ENCODE measurements around the gene PNMT.
"Not testable (repeated sequence)": the region's sequence is repeated elsewhere in the genome, so short reads cannot be mapped to it uniquely, and the experiment has no call there.

The PNMT gene

DNA sequence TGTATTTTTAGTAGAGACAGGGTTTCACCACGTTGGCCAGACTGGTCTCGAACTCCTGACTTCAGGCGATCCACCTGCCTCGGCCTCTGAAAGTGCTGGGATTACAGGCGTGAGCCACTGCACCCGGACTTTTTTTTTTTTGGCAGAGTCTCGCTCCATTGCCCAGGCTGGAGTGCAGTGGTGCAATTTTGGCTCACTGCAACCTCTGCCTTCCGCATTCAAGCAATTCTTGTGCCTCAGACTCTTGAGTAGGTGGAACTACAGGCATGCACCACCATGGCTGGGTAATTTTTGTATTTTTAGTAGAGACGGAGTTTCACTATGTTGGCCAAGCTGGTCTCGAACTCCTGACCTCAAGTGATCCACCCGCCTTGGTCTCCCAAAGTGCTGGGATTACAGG lies 42.8 kb downstream of the PNMT start:
- not testable (repeated sequence) for DNase-seq

DNA sequence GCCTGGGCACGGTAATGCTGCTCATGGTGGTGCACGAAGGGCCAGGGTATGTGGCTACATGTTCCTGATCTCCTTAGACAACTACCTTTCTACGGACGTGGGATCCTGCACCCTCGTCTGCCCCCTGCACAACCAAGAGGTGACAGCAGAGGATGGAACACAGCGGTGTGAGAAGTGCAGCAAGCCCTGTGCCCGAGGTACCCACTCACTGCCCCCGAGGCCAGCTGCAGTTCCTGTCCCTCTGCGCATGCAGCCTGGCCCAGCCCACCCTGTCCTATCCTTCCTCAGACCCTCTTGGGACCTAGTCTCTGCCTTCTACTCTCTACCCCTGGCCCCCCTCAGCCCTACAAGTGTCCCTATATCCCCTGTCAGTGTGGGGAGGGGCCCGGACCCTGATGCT lies 43.6 kb downstream of the PNMT start:
- DNase-seq: no peak

DNA sequence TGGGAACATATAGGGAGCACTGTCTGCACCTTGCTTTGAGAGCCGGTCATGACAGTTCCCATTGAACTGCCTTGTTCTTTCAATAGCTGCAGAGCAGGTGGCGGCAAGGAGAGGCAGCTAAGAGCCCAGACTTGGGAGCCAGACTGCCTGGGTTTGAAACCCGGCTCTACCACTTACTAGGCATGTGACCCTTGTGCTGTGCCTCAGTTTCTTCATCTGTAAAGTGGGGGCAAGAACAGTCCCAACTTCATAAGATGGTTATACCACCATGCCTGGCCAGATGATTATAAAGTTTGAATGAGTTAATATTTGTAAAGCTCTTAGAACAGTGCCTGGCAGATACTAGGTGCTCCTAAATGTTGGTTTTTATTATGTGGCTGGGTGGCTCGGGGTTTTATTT lies 46.0 kb downstream of the PNMT start:
- DNase-seq: no peak

DNA sequence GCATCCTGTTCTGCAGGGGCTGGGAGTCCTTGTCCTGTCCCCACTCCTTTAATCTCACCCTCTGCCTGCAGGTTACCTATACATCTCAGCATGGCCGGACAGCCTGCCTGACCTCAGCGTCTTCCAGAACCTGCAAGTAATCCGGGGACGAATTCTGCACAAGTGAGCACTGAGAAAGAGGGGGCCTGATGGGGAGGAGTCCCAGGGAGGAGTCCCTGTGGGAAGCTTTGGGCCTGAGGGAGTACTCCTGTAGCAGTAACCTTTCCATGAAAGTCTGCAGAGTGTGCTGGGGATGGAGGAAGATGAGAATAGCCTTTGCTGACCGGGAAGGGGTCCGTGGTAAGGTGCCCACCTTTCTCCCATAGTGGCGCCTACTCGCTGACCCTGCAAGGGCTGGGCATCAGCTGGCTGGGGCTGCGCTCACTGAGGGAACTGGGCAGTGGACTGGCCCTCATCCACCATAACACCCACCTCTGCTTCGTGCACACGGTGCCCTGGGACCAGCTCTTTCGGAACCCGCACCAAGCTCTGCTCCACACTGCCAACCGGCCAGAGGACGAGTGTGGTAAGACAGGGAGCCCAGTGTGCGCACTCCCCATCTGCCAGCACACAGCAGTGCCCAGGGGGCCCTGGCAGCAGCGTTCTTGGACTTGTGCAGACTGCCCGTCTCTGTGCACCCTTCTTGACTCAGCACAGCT lies 47.3 kb downstream of the PNMT start:
- DNase-seq: no peak

DNA sequence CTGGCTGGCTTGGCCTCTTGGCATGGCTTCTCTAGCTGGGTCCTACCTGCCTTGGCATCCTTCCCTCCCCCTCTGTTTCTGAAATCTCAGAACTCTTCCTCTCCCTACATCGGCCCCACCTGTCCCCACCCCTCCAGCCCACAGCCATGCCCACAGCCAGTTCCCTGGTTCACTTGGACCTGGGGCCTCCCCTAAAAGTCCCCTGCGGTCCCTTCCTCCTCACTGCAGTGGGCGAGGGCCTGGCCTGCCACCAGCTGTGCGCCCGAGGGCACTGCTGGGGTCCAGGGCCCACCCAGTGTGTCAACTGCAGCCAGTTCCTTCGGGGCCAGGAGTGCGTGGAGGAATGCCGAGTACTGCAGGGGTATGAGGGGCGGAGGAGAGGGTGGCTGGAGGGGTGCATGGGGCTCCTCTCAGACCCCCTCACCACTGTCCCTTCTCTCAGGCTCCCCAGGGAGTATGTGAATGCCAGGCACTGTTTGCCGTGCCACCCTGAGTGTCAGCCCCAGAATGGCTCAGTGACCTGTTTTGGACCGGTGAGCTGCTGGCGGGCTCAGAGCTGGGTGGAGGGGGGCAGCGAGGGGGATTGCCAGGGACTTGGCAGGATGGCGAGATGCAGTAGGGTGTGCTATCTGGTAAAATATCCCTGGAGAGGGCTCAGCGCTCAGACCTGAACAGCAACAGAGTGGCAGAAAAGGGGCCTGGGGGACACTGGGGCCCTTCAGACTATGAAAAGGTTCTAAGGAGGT lies 48.0 kb downstream of the PNMT start:
- DNase-seq: no peak

DNA sequence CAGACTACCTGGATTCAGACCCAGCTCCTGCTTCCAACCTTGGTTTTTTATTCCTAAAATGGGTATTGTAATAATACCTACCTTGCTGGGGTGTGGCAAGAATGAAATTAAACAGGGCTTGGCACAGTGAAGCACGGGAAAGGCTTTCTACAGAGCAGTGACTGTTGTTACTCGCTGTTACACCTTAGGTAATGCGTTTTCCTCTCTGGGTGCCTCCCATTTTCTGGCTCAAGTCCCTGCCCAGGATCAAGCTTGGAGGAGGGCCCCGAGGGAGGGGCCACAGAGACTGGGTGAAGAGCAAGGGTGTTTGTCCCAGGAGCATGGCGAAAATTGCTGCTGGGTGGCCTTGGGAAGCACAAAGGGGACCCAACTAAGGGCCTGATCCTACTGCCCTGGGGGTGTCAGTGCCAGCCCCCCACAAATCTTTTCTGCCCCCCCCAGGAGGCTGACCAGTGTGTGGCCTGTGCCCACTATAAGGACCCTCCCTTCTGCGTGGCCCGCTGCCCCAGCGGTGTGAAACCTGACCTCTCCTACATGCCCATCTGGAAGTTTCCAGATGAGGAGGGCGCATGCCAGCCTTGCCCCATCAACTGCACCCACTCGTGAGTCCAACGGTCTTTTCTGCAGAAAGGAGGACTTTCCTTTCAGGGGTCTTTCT lies 48.8 kb downstream of the PNMT start:
- DNase-seq: no peak

DNA sequence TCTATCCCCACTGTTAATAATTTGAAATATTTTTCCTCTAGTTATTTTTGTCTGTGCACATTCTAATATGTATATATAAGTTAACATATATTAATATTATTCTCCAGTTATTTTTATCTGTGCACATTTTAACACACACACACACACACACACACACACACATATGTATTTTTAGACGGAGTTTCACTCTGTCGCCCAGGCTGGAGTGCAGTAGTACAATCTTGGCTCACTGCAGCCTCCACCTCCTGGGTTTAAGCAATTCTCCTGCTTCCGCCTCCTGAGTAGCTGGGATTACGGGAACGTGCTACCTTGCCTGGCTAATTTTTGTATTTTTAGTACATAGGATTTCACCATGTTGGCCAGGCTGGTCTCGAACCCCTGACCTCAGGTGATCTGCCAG lies 49.4 kb downstream of the PNMT start:
- no peak for DNase-seq

DNA sequence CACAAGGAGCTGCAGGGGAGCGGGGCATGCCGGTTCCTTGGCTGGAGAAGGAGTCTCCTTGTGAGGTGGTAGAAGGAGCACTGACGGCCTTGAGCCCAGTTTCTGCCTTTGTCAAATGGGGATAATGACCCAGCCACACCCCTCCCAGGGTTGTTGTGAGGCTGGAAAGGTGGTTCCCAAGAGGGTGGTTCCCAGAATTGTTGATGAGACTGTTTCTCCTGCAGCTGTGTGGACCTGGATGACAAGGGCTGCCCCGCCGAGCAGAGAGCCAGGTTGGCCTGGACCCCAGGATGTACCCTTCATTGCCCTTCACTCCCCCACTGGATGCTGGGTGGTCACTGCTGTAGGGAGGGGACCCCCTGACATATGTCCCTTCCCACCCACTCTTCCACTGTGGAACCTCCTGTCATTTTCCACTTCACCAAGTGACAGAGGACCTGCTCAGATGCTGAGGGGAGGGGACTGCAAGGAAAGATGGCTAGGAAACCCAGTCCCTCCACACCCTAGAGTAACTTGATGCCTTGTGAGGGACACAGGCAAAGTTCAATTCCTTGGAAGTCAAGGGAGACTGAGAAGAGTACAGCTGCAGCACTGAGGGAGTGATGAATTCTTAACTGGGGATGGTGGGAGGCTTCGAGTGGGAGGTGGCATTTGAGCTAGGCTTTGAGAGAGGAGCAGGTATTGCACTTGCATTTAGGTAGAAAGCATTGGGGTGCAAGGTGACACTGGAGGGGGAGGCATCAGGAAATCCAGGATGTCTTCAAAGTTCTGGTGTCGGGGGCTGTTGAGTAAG lies 51.5 kb downstream of the PNMT start:
- DNase-seq: no peak
